Neural crest cell (in vitro differentiated cells): ENCODE data around the gene NMB. TPM values are rescaled to one million over a fixed set of nuclear protein-coding genes. Genes with fewer than 3 reads are reported as not detected.

ENCODE experiments used
- DNase-seq: peaks from one replicate; pipeline ENCODE4 v3.0.0; 2021; ENCODE audit warnings: low read depth, mixed read lengths, low spot score
- H3K27ac Mint-ChIP-seq: one replicate; pipeline ENCODE4 v1.8.0; 2021; ENCODE audit warnings: mild to moderate bottlenecking, mixed read lengths; ENCODE audit not compliant: unreplicated experiment
- H3K27me3 Mint-ChIP-seq: 2 replicates; pipeline ENCODE4 v1.8.0; 2021; ENCODE audit warnings: low read depth, mild to moderate bottlenecking, mixed read lengths
- H3K36me3 Mint-ChIP-seq: 2 replicates; pipeline ENCODE4 v1.8.0; 2021; ENCODE audit warnings: low read depth, mild to moderate bottlenecking, mixed read lengths
- H3K4me1 Mint-ChIP-seq: 2 replicates; pipeline ENCODE4 v1.8.0; 2021; ENCODE audit warnings: mixed read lengths
- H3K4me3 Mint-ChIP-seq: one replicate; pipeline ENCODE4 v1.8.0; 2021; ENCODE audit warnings: mild to moderate bottlenecking, mixed read lengths
- H3K9me3 Mint-ChIP-seq: 2 replicates; pipeline ENCODE4 v1.8.0; 2021; ENCODE audit warnings: mixed read lengths
- CTCF ChIP-seq: fragments of 200-600 bp; sonication (generic); conservative IDR thresholded peaks from 2 replicates; pipeline ENCODE4 v1.5.0; 2021; ENCODE audit warnings: antibody characterized with exemption, mild to moderate bottlenecking
- total RNA-seq: library from RNA; stranded (reverse); gene quantifications from 2 replicates; pipeline ENCODE4 v1.2.1, GENCODE V29; 2021

Gene NMB
- total RNA-seq, 1 donor from 2014 or later, result 4.0 TPM

GRCh38 chr15:84654689-84655453, 3.1 kb downstream of the NMB start:
- peak; percentile 67 for TF ChIP-seq CTCF
- peaks cover 6% of the 10 kb centered on the region for H3K36me3 Mint-ChIP-seq
- DNase-seq, result peak; percentile 61
- H3K4me3 Mint-ChIP-seq, result peak overlapping the region; percentile 100
- peaks cover 3% of the 10 kb centered on the region for H3K27me3 Mint-ChIP-seq
- peaks cover 41% of the 10 kb centered on the region for H3K4me1 Mint-ChIP-seq
- H3K27ac Mint-ChIP-seq, result no peak overlapping the region
- H3K9me3 Mint-ChIP-seq, result no peaks in the 10 kb centered on the region

- Mint-ChIP-seq H3K27me3 (peaks cover 3% of the 10 kb centered on the region), H3K27ac (peak within 1 kb of the TSS; percentile 99), H3K9me3 (no peaks in the 10 kb centered on the region), H3K4me1 (peaks cover 40% of the 10 kb centered on the region), H3K4me3 (peak within 1 kb of the TSS; percentile 100), H3K36me3 (peaks cover 7% of the 10 kb centered on the region)
- DNase-seq, result peak; percentile 97
- no peak for TF ChIP-seq CTCF
These were observed 3.9 kb downstream of the NMB start, which contains the start of gene WDR73 for GRCh38 chr15:84653910-84654688. Gene WDR73 (minus strand): TSS chr15:84654283. CDS start chr15:84654274, 9 bp downstream.

GRCh38 chr15:84653584-84653909, 4.5 kb downstream of the NMB start:
- peaks cover 40% of the 10 kb centered on the region for H3K4me1 Mint-ChIP-seq
- peaks cover 9% of the 10 kb centered on the region for H3K36me3 Mint-ChIP-seq
- no peak for TF ChIP-seq CTCF
- no peaks in the 10 kb centered on the region for H3K9me3 Mint-ChIP-seq
- peaks cover 3% of the 10 kb centered on the region for H3K27me3 Mint-ChIP-seq
- no peak for DNase-seq
- peak overlapping the region; percentile 100 for H3K4me3 Mint-ChIP-seq
- peak overlapping the region; percentile 99 for H3K27ac Mint-ChIP-seq

GRCh38 chr15:84649706-84650105, 8.3 kb downstream of the NMB start:
- DNase-seq, result no peak
- Mint-ChIP-seq H3K9me3 (no peaks in the 10 kb centered on the region), H3K4me1 (peaks cover 25% of the 10 kb centered on the region), H3K4me3 (no peak overlapping the region), H3K27me3 (peaks cover under 1% of the 10 kb centered on the region), H3K36me3 (peaks cover 13% of the 10 kb centered on the region), H3K27ac (no peak overlapping the region)
- TF ChIP-seq CTCF, result no peak

GRCh38 chr15:84648539-84648938, 9.5 kb downstream of the NMB start:
- Mint-ChIP-seq H3K27ac (no peak overlapping the region), H3K4me3 (no peak overlapping the region), H3K36me3 (peaks cover 13% of the 10 kb centered on the region), H3K9me3 (no peaks in the 10 kb centered on the region), H3K4me1 (peaks cover 15% of the 10 kb centered on the region), H3K27me3 (no peaks in the 10 kb centered on the region)
- TF ChIP-seq CTCF, result no peak
- DNase-seq, result no peak
